Measurements from ENCODE around the gene ELAVL1.

The ELAVL1 gene

DNA sequence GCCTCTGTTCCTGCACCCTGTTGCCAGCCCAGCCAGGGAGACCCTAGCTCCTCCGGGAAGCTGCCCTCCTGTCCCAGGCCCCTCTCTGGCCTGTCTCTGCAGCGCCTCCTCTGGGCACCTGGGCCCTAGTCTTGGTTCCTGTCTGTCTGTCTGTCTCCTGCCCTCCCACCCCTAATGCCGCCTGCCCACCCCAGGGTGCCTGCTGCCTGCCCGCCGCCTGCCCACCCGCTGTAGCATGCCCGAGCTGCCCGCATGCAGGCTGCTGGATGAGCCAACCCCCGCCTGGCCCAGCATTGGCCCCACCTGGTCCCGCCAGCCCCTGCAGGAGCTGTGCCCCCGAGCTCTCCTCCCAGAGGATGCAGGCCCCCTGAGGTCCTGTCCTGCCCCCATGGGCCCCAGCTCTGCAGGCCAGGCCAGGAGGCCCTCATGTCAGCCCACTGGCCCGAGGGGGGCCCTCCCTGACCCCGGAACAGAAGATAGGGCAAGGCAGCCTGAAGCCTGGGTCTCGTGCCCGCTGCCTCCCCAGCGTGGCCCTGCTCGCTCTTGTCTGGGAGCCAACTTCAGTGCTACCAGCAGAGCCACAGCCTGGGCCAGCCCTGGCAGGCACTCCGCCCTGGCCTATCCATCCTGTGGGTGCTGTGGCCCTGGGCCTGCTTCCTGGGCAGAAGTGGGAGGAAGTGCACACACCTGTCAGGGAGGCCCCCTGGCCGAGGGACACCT, 96.5 kb downstream of the ELAVL1 start:
- no peak for DNase-seq
